ENCODE measurements around the gene IZUMO1.

- TF ChIP-seq, protein P1, sequence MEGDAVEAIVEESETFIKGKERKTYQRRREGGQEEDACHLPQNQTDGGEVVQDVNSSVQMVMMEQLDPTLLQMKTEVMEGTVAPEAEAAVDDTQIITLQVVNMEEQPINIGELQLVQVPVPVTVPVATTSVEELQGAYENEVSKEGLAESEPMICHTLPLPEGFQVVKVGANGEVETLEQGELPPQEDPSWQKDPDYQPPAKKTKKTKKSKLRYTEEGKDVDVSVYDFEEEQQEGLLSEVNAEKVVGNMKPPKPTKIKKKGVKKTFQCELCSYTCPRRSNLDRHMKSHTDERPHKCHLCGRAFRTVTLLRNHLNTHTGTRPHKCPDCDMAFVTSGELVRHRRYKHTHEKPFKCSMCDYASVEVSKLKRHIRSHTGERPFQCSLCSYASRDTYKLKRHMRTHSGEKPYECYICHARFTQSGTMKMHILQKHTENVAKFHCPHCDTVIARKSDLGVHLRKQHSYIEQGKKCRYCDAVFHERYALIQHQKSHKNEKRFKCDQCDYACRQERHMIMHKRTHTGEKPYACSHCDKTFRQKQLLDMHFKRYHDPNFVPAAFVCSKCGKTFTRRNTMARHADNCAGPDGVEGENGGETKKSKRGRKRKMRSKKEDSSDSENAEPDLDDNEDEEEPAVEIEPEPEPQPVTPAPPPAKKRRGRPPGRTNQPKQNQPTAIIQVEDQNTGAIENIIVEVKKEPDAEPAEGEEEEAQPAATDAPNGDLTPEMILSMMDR (IDR thresholded peaks at IDR 0.05), result peak; percentile 45 to 87 (median 72)
- TF ChIP-seq POLR2A (IDR thresholded peaks at IDR 0.05), result no peak
Observed at GRCh38 chr19:48784527-48784926, 37.8 kb upstream of the IZUMO1 start.
